ENCODE data around the gene UGGT2.
"Not testable (repeated sequence)": the region's sequence is repeated elsewhere in the genome, so short reads cannot be mapped to it uniquely, and the experiment has no call there.

Gene UGGT2

GRCh38 chr13:95982144-95982543 is 71.1 kb downstream of the UGGT2 start:
- DNase-seq (ENCODE audit: low read depth in 2 of 2, low spot score in 1 of 2): no peak

- DNase-seq (ENCODE audit: low read depth in 2 of 2, low spot score in 1 of 2): not testable (repeated sequence)
Measured at GRCh38 chr13:95972651-95973050, 80.5 kb downstream of the UGGT2 start.

GRCh38 chr13:95970878-95971277 is 82.3 kb downstream of the UGGT2 start:
- DNase-seq (ENCODE audit: low read depth in 2 of 2, low spot score in 1 of 2): no peak

GRCh38 chr13:95968906-95969305 is 84.3 kb downstream of the UGGT2 start:
- no peak for DNase-seq (ENCODE audit: low read depth in 2 of 2, low spot score in 1 of 2)

GRCh38 chr13:95957331-95957730 is 95.9 kb downstream of the UGGT2 start:
- no peak for DNase-seq (ENCODE audit: low read depth in 2 of 2, low spot score in 1 of 2)

GRCh38 chr13:95956589-95957148 is 96.5 kb downstream of the UGGT2 start:
- no peak for DNase-seq (ENCODE audit: low read depth in 2 of 2, low spot score in 1 of 2)

GRCh38 chr13:95955719-95956118 is 97.5 kb downstream of the UGGT2 start:
- DNase-seq (ENCODE audit: low read depth in 2 of 2, low spot score in 1 of 2): no peak

GRCh38 chr13:95955255-95955654 is 97.9 kb downstream of the UGGT2 start:
- no peak for DNase-seq (ENCODE audit: low read depth in 2 of 2, low spot score in 1 of 2)

GRCh38 chr13:95954266-95954665 is 98.9 kb downstream of the UGGT2 start:
- DNase-seq (ENCODE audit: low read depth in 2 of 2, low spot score in 1 of 2): no peak

GRCh38 chr13:95950103-95950502 is 103.1 kb downstream of the UGGT2 start:
- DNase-seq (ENCODE audit: low read depth in 2 of 2, low spot score in 1 of 2): no peak

- DNase-seq (ENCODE audit: low read depth in 2 of 2, low spot score in 1 of 2): no peak
Measured at GRCh38 chr13:95948656-95949055, 104.5 kb downstream of the UGGT2 start.

- DNase-seq (ENCODE audit: low read depth in 2 of 2, low spot score in 1 of 2): no peak
Measured at GRCh38 chr13:95937714-95938320, 115.4 kb downstream of the UGGT2 start.

- DNase-seq (ENCODE audit: low read depth in 2 of 2, low spot score in 1 of 2): no peak
Measured at GRCh38 chr13:95931300-95932025, 121.7 kb downstream of the UGGT2 start.

GRCh38 chr13:95929430-95929829 is 123.8 kb downstream of the UGGT2 start:
- DNase-seq (ENCODE audit: low read depth in 2 of 2, low spot score in 1 of 2): no peak

GRCh38 chr13:95928367-95928906 is 124.8 kb downstream of the UGGT2 start:
- not testable (repeated sequence) for DNase-seq (ENCODE audit: low read depth in 2 of 2, low spot score in 1 of 2)

- no peak for DNase-seq (ENCODE audit: low read depth in 2 of 2, low spot score in 1 of 2)
Measured at GRCh38 chr13:95926231-95926630, 127.0 kb downstream of the UGGT2 start.

GRCh38 chr13:95924389-95924994 is 128.7 kb downstream of the UGGT2 start:
- DNase-seq (ENCODE audit: low read depth in 2 of 2, low spot score in 1 of 2): no peak

- DNase-seq (ENCODE audit: low read depth in 2 of 2, low spot score in 1 of 2): no peak
Measured at GRCh38 chr13:95921485-95921884, 131.7 kb downstream of the UGGT2 start.

- no peak for DNase-seq (ENCODE audit: low read depth in 2 of 2, low spot score in 1 of 2)
Measured at GRCh38 chr13:95920485-95920884, 132.7 kb downstream of the UGGT2 start.

- no peak for DNase-seq (ENCODE audit: low read depth in 2 of 2, low spot score in 1 of 2)
Measured at GRCh38 chr13:95918860-95919259, 134.3 kb downstream of the UGGT2 start.

- no peak for DNase-seq (ENCODE audit: low read depth in 2 of 2, low spot score in 1 of 2)
Measured at GRCh38 chr13:95914991-95915501, 138.2 kb downstream of the UGGT2 start.

- DNase-seq (ENCODE audit: low read depth in 2 of 2, low spot score in 1 of 2): no peak
Measured at GRCh38 chr13:95906999-95907398, 146.2 kb downstream of the UGGT2 start.

Data from stimulated activated CD8-positive, alpha-beta memory T cell treated with anti-CD3 and anti-CD28 coated beads, Interleukin-4, amount 100 ng/mL, for 1 hour (primary cell).